ENCODE data around the gene HOXC9. TPM values are rescaled to one million over a fixed set of nuclear protein-coding genes. Genes with fewer than 3 reads are reported as not detected.

Gene HOXC9
- polyA plus RNA-seq, 2 of the 4 experiments (the other 2 are of a cell fraction) = 5.2 to 6.6 TPM

- no peak for FAIRE-seq
These were observed 28.3 kb upstream of the HOXC9 start for GRCh38 chr12:53971686-53972085.

DNA sequence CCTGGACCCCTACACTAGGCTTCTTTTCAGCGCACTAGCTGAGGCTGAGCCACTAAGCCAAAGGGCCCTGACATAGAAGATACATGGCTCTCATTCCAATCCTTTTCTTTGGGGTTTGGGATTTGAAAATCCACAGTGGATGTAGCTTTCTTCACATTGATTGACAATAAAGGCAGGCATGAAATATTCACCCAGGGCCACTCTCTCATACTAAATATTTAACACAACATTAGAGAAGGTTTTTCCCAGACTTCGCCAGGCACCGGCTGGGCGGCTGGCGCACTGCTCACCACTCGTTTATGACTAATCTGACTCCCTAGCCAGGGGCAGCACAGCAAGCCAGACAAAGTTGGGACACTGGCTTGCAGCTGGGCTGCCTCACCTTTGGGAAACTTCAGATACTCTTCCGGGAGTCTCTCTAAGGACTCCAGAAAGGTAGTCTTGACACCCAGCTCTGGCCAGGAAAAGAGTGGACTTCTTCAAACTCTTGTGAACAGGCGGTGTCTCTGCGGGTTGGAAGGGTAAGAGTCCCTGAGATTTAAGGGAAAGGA lies 27.7 kb upstream of the HOXC9 start:
- H3K4me3 ChIP-seq = no peak overlapping the region
- TF ChIP-seq ZNF302 (CRISPR knock-in tag; IDR thresholded peaks at IDR 0.05) (no peak), EHF (CRISPR knock-in tag; IDR thresholded peaks at IDR 0.05) (no peak), ESRRA (IDR thresholded peaks at IDR 0.05; ENCODE audit: borderline replicate concordance, low read length) (no peak), CEBPB (IDR thresholded peaks at IDR 0.05) (no peak), HOXB13 (CRISPR knock-in tag; IDR thresholded peaks at IDR 0.05; ENCODE audit: low read depth) (no peak)
- FAIRE-seq (no peak), ATAC-seq (no peak), DNase-seq (ENCODE audit: low read depth in 1 of 2, low spot score in 1 of 2) (no peak)
- CTCF ChIA-PET = interaction anchor here (0.8 to 3.0 kb wide), 8 partner anchors 11 to 197 kb away, joined by 3 to 14 read pairs (median 4); partner anchors contain the start of gene HOXC10
- WGBS (ENCODE audit: missing lambda C conversion rate) = 82% methylated on average over 9 of the region's 9 CpGs
- H3K4me2 ChIP-seq = no peak overlapping the region
- peaks cover 7% of the 10 kb centered on the region; the same call in 1 of the 3 replicates for H3K4me1 ChIP-seq
- H3K9me3 ChIP-seq = no peaks in the 10 kb centered on the region
- POLR2A ChIA-PET = no interaction called here
- H3K27ac ChIP-seq = no peak overlapping the region

More at GRCh38 chr12:53971686-53972085, 28.3 kb upstream of the HOXC9 start:
- DNase-seq (ENCODE audit: low read depth in 1 of 2, low spot score in 1 of 2) (no peak), ATAC-seq (no peak)
- Histone ChIP-seq H3K4me1 (peaks cover 7% of the 10 kb centered on the region; the same call in 1 of the 3 replicates), H3K4me3 (no peak overlapping the region), H3K9me3 (no peaks in the 10 kb centered on the region), H3K27ac (no peak overlapping the region), H3K4me2 (no peak overlapping the region)
- ChIA-PET CTCF (interaction anchor here (0.8 to 3.0 kb wide), 6 partner anchors 12 to 230 kb away, joined by 3 to 14 read pairs (median 4); partner anchors contain the start of gene HOXC10), POLR2A (no interaction called here)
- TF ChIP-seq SMC3 (IDR thresholded peaks at IDR 0.05) (no peak), CTCF (IDR thresholded peaks at IDR 0.05) (no peak), CBX8 (IDR thresholded peaks at IDR 0.05) (no peak), NR3C1 (IDR thresholded peaks at IDR 0.05) (no peak), CHD4 (IDR thresholded peaks at IDR 0.05; ENCODE audit: borderline replicate concordance) (no peak), EHMT2 (IDR thresholded peaks at IDR 0.05; ENCODE audit: low read depth) (no peak), SREBF2 (IDR thresholded peaks at IDR 0.05) (no peak), HOXA7 (CRISPR knock-in tag; IDR thresholded peaks at IDR 0.05) (no peak), ZC3H11A (IDR thresholded peaks at IDR 0.05) (no peak), MAFK (IDR thresholded peaks at IDR 0.05; ENCODE audit: partially characterized antibody) (no peak), FOSB (CRISPR knock-in tag; IDR thresholded peaks at IDR 0.05) (no peak), MAZ (IDR thresholded peaks at IDR 0.05; ENCODE audit: borderline replicate concordance, low read depth, low read length) (no peak), TP53 (CRISPR knock-in tag; IDR thresholded peaks at IDR 0.05) (no peak), RFX5 (IDR thresholded peaks at IDR 0.05) (no peak), CEBPB (IDR thresholded peaks at IDR 0.05) (no peak), EP300 (IDR thresholded peaks at IDR 0.05) (no peak), RNF2 (IDR thresholded peaks at IDR 0.05; ENCODE audit: borderline replicate concordance, low read depth) (no peak), HDAC2 (IDR thresholded peaks at IDR 0.05) (no peak)
- TF ChIP-seq, protein P1, sequence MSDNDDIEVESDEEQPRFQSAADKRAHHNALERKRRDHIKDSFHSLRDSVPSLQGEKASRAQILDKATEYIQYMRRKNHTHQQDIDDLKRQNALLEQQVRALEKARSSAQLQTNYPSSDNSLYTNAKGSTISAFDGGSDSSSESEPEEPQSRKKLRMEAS (IDR thresholded peaks at IDR 0.05) = no peak
- TF ChIP-seq, protein P2, sequence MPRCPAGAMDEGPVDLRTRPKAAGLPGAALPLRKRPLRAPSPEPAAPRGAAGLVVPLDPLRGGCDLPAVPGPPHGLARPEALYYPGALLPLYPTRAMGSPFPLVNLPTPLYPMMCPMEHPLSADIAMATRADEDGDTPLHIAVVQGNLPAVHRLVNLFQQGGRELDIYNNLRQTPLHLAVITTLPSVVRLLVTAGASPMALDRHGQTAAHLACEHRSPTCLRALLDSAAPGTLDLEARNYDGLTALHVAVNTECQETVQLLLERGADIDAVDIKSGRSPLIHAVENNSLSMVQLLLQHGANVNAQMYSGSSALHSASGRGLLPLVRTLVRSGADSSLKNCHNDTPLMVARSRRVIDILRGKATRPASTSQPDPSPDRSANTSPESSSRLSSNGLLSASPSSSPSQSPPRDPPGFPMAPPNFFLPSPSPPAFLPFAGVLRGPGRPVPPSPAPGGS (IDR thresholded peaks at IDR 0.05) = no peak
- 93% methylated on average over 2 of the region's 2 CpGs for WGBS (ENCODE audit: missing lambda C conversion rate)
